ENCODE results near the gene DYNC1H1.

Gene DYNC1H1

DNA sequence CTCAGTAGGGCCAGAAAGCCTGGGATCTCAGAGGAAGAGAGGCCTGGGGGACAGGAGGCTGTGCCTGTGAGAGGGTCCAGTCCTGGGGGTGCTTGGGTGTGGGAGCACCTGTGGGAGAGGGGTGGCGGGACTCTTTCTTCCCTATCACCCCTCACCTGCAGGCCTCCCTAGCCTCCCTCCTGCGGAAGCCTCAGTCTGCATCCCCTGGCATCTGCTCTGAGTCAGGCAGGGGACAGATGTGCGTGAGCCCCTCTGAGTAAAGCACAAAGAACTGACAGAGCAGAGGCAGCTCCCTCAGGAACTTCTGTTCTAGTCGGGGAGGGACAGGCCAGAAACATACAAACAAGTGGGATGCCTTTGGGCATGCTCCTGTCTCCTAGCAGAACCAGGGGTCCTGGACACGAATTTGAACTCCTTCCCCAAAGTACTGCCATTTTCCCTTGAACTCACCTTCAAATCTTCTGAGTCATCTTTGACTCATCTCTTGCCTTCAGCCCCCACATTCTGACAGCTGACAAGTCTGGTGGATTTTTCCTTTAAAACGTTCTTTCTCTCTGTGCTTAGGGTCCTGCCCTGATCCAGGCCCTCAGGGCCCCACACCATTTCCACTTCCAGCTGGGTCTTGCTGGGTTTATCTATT lies 131.0 kb downstream of the DYNC1H1 start:
- peak; percentile 11 for DNase-seq

DNA sequence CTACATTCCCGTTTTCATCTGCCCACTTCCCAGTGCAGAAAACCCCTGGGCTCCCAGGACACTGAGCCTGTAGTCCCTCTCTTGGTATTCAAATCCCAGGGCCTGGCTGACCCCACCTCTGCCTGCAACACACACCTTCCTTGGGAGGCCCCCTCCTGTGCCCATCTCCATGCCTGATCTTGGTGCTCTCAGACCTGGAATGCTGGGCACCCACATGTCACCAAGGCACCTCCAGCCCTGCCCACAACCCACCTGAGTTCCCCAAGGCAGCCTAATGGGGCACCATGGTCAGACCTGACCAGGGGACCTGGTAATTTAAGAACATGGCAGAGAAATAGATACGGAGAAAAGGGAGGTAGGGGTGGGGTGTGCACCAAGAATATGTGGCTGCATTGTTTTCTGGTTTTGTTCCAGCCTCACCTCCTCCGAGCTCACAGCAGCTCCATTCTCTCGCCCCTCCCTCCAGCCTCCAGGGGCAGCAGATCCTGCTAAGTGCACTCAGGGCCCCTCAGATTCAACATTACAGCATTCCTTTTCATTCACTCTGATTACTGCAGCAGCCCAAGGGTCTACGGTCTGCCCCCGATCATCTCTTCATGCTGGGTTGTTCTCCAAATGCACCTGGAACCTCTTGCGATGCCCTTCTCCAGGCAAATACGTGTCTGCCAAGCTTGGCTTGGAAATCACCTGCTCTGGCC lies 131.6 kb downstream of the DYNC1H1 start:
- DNase-seq: no peak

DNA sequence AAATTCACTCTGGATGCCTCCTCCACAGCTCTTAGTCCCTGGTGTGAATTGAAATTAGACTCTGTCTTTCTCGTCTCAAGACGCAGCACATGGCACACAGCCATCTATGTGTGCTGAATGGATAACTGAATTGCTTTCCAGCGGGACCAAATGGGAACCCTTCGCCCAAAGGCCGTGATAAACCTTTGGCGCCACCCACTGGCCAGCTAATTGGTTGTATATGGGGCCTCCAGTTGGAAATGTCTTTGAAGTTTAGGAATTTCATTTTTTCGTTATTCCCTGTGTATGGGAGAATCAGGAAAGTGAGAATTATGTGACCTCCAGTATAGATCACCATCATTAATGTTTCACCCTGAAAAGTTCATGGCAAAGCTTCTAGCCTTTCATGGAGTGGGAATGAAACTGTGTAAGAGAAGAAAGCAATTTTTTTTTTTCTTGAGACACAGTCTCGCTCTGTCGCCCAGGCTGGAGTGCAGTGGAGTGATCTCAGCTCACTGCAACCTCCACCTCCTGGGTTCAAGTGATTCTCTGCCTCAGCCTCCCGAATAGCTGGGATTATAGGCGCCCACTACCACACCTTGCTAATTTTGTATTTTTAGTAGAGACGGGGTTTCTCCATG lies 132.3 kb downstream of the DYNC1H1 start:
- DNase-seq: peak; percentile 77

DNA sequence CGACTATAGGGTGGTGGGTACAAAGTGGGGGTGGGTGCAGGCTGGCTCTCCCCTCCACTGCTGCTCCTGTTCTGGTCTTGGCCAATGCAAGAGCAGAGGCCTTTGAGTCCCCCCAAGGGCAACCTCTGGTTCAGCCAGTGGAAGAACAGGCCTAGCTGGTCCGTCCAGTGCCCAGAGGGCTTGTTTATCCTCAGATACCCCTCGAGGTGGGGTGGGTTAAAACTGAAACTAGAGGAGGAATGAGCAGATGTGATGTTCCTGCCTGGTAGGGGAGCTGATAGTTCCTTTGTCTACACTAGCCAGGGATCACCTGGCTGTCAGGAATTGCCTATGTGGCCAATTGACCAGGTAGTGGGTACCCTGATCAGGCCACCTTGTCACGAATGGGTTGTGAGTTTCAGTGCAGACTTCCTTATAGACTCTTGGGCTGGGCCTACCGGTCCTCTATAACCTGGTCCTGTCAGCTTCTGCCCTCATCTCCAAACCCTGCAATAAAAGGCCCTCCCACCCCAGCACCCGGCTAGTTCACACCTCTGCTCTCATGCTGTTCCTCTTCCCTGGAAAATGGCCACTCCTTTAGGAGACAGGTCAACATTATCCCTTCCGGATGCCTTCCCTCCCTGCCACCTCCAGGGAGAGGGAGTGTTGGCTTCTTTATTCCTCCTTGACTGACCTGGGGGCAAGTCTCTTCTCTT lies 133.2 kb downstream of the DYNC1H1 start:
- DNase-seq: no peak

DNA sequence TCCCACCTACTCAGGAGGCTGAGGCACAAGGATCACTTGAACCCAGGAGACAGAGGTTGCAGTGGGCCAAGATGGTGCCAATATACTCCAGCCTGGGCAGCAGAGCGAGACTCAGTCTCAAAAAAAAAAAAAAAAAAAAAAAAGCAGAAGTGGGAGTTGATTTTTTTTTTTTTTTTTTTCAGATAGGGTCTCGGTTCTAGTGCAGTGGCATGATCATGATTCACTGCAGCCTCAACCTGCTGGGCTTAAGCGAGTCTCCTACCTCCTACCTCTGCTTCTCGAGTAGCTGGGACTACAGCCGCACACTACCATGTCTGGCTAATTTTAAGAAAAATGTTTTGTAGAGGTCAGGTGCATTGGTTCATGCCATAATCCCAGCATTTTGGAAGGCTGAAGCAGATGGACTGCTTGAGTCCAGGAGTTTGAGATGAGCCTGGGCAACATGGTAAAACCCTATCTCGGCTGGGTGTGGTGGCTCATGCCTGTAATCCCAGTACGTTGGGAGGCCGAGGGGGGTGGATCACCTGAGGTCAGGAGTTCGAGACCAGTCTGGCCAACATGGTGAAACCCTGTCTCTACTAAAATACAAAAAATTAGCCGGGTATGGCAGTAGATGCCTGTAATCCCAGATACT lies 138.8 kb downstream of the DYNC1H1 start:
- no peak for DNase-seq

DNA sequence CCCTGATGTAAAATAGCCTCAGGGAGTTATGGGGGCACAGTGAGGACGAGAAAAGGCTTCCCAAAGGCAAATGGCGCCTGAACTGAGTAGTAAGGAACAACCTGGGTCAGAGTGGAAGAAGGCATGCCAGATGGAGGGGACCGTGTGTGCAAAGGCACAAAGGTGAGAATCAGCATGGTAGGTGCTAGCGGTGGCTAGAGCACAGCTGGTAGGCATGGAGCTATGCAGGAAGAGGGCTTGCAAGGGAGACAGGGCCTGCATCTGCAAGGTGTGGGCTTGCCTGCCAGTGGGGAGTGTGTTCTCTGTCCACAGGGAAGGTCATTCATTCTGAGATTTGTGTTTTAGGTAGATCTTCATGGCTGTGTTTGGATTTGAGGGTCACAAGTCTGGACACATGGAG lies 141.0 kb downstream of the DYNC1H1 start:
- DNase-seq: no peak

Data from fibroblast of skin of back (primary cell).